ENCODE results near the gene MYBPH. TPM values are rescaled to one million over a fixed set of nuclear protein-coding genes. Genes with fewer than 3 reads are reported as not detected.

MYBPH gene
- total and polyA plus RNA-seq, 2 of the 13 experiments (the other 11 are each of a cell fraction or from before 2014, with no cell fraction given): not detected

- intact Hi-C loops (cut with micrococcal nuclease; ENCODE audit: unreplicated experiment) (loop anchor here (2.0 kb wide), 1 partner anchor 100 kb away; no protein-coding TSS in a partner anchor), in situ Hi-C loops (cut with HindIII; ENCODE audit: extremely low pct_ligation_motif_present, low pct_unique_long_range_greater_than_20kb) (loop anchor here (5.0 kb wide), 1 partner anchor 50 kb away; no protein-coding TSS in a partner anchor)
- H3K9me3 ChIP-seq (ENCODE audit: low read length): no peaks in the 10 kb centered on the region
Measured at GRCh38 chr1:203167026-203167912, 8.4 kb downstream of the MYBPH start.

GRCh38 chr1:203166192-203166940 is 9.3 kb downstream of the MYBPH start:
- ATAC-seq (peak; percentile 95), DNase-seq (ENCODE audit: low spot score) (peak; percentile 42), FAIRE-seq (no peak)
- Histone ChIP-seq H3K4me2 (ENCODE audit: low read depth, low read length) (no peak overlapping the region), H3K4me1 (ENCODE audit: insufficient read depth, low read length) (no peaks in the 10 kb centered on the region), H4K20me1 (ENCODE audit: insufficient read depth, low read length) (no peaks in the 10 kb centered on the region), H3K4me3 (replicated peaks in 1 of 3; ENCODE audit: insufficient read depth in 1 of 3, low read depth in 2 of 3, low read length in 3 of 3) (no peak overlapping the region), H3K9me3 (ENCODE audit: low read length) (no peaks in the 10 kb centered on the region), H3K9ac (ENCODE audit: insufficient read depth, low read depth, low read length) (no peak overlapping the region), H3K27ac (ENCODE audit: extremely low read length, insufficient read depth, low read length) (no peak overlapping the region), H3K36me3 (replicated peaks in 1 of 2; ENCODE audit: control insufficient read depth in 1 of 2, insufficient read depth in 2 of 2, low read length in 2 of 2) (no peaks in the 10 kb centered on the region), H3K79me2 (ENCODE audit: insufficient read depth, low read length) (no peaks in the 10 kb centered on the region), H3K27me3 (ENCODE audit: control insufficient read depth in 1 of 2, insufficient read depth in 2 of 2, low read length in 2 of 2) (peaks cover 1 to 6% of the 10 kb centered on the region in 2 experiments; a peak in 2 of 5 replicates), H2AFZ (ENCODE audit: low read length) (no peak overlapping the region)
- POLR2A ChIA-PET: no interaction called here
- BruUV-seq (replicated peaks): no TSS peak
- in situ Hi-C loops (cut with HindIII; ENCODE audit: extremely low pct_ligation_motif_present, low pct_unique_long_range_greater_than_20kb): loop anchor here (5.0 kb wide), 1 partner anchor 51 kb away; no protein-coding TSS in a partner anchor
- intact Hi-C loops (cut with micrococcal nuclease; ENCODE audit: unreplicated experiment): loop anchor here (1.0 to 2.0 kb wide), 2 partner anchors 50 to 100 kb away; no protein-coding TSS in a partner anchor
- WGBS (ENCODE audit: low lambda C conversion rate): 17% methylated on average over 7 of the region's 14 CpGs
- CTCF ChIA-PET (ENCODE audit: low intra/inter-chr PET ratio, low total read pairs): interaction anchor here (0.7 to 1.8 kb wide), 2 partner anchors 50 to 102 kb away, joined by 3 to 15 read pairs; no protein-coding TSS in a partner anchor
- TF ChIP-seq RARG (CRISPR knock-in tag; IDR thresholded peaks at IDR 0.05; ENCODE audit: low read depth): no peak
- TF ChIP-seq ZNF747 (CRISPR knock-in tag; IDR thresholded peaks at IDR 0.05; ENCODE audit: borderline replicate concordance): no peak
- no peak for TF ChIP-seq U2AF2 (IDR thresholded peaks at IDR 0.05; ENCODE audit: low read depth, low read length)
- no peak for TF ChIP-seq SRF (IDR thresholded peaks at IDR 0.05; ENCODE audit: low read depth, low read length)
- TF ChIP-seq RAD21 (CRISPR knock-in tag; IDR thresholded peaks at IDR 0.05): peak; percentile 56
- TF ChIP-seq CTCF (CRISPR knock-in tag; IDR thresholded peaks at IDR 0.05): peak; percentile 73
- TF ChIP-seq ETV5 (CRISPR knock-in tag; IDR thresholded peaks at IDR 0.05; ENCODE audit: borderline replicate concordance): 0 out of 2 replicates have a peak, but pooled peaks have one; percentile 11
- TF ChIP-seq MEIS1 (CRISPR knock-in tag; IDR thresholded peaks at IDR 0.05; ENCODE audit: borderline replicate concordance): no peak
- TF ChIP-seq SMC3 (IDR thresholded peaks at IDR 0.05; ENCODE audit: low read length): peak; percentile 48
- no peak for TF ChIP-seq ZSCAN30 (CRISPR knock-in tag; IDR thresholded peaks at IDR 0.05)
- TF ChIP-seq HNF1B (CRISPR knock-in tag; IDR thresholded peaks at IDR 0.05): no peak

More at GRCh38 chr1:203167026-203167912, 8.4 kb downstream of the MYBPH start:
- ChIA-PET CTCF (ENCODE audit: low intra/inter-chr PET ratio, low total read pairs) (interaction anchor here (0.7 to 1.8 kb wide), 2 partner anchors 49 to 102 kb away, joined by 3 to 15 read pairs; no protein-coding TSS in a partner anchor), POLR2A (no interaction called here)
- no TSS peak for BruUV-seq (replicated peaks)
- H3K4me3 ChIP-seq (replicated peaks in 1 of 3; ENCODE audit: insufficient read depth in 1 of 3, low read depth in 2 of 3, low read length in 3 of 3): no peak overlapping the region
- no peak for TF ChIP-seq ZSCAN30 (CRISPR knock-in tag; IDR thresholded peaks at IDR 0.05)
- TF ChIP-seq ERF (CRISPR knock-in tag; IDR thresholded peaks at IDR 0.05): no peak
- WGBS (ENCODE audit: low lambda C conversion rate): 74% methylated on average over 10 of the region's 23 CpGs
- ATAC-seq: no peak
- H3K9ac ChIP-seq (ENCODE audit: insufficient read depth, low read depth, low read length): no peak overlapping the region
- H3K79me2 ChIP-seq (ENCODE audit: insufficient read depth, low read length): no peaks in the 10 kb centered on the region
- no peak for DNase-seq (ENCODE audit: low spot score)
- H3K4me1 ChIP-seq (ENCODE audit: insufficient read depth, low read length): no peaks in the 10 kb centered on the region
- no peak overlapping the region for H3K27ac ChIP-seq (ENCODE audit: extremely low read length, insufficient read depth, low read length)
- H3K4me2 ChIP-seq (ENCODE audit: low read depth, low read length): no peak overlapping the region
- H2AFZ ChIP-seq (ENCODE audit: low read length): no peak overlapping the region
- 0 out of 2 replicates have a peak, but pooled peaks cover 3% of the 10 kb centered on the region for H4K20me1 ChIP-seq (ENCODE audit: insufficient read depth, low read length)
- peaks cover 3 to 6% of the 10 kb centered on the region in 2 experiments; a peak in 3 of 5 replicates for H3K27me3 ChIP-seq (ENCODE audit: control insufficient read depth in 1 of 2, insufficient read depth in 2 of 2, low read length in 2 of 2)
- no peaks in the 10 kb centered on the region for H3K36me3 ChIP-seq (replicated peaks in 1 of 2; ENCODE audit: control insufficient read depth in 1 of 2, insufficient read depth in 2 of 2, low read length in 2 of 2)
- no peak for FAIRE-seq

Measured in HepG2 (cell line).